ENCODE measurements around the gene FGD2. TPM values are rescaled to one million over a fixed set of nuclear protein-coding genes. Genes with fewer than 3 reads are reported as not detected.

FGD2 gene
- polyA plus RNA-seq, 3 donors = 2.1 to 2.8 (median 2.6) TPM

- DNase-seq = peak; percentile 88
Observed at GRCh38 chr6:37018198-37019064, 13.0 kb downstream of the FGD2 start.

- no peak for DNase-seq
Observed at GRCh38 chr6:37019065-37019450, 13.6 kb downstream of the FGD2 start.

DNA sequence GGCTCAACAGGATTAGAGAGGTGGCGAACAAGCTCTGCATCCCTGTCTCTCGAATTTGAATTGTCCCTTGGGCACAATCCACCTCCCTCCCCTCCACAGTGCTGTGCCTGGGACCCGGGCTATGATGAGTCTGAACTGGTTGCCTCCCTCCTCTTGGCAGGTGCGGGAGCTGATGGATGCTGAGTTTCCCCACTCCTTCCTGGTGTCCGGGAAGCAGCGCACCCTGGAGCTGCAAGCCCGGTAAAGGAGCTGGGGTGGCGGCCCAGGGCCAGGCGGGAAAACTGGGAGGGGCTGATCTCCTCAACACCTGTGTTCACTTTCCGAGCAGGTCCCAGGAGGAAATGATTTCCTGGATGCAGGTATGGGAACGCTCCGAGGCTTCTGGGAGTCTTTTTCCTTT is 14.9 kb downstream of the FGD2 start:
- DNase-seq = no peak

GRCh38 chr6:37020812-37021211 is 15.4 kb downstream of the FGD2 start:
- DNase-seq = no peak

GRCh38 chr6:37021356-37022129 is 16.1 kb downstream of the FGD2 start:
- DNase-seq = no peak

- no peak for DNase-seq
Observed at GRCh38 chr6:37022135-37022863, 16.8 kb downstream of the FGD2 start.

DNA sequence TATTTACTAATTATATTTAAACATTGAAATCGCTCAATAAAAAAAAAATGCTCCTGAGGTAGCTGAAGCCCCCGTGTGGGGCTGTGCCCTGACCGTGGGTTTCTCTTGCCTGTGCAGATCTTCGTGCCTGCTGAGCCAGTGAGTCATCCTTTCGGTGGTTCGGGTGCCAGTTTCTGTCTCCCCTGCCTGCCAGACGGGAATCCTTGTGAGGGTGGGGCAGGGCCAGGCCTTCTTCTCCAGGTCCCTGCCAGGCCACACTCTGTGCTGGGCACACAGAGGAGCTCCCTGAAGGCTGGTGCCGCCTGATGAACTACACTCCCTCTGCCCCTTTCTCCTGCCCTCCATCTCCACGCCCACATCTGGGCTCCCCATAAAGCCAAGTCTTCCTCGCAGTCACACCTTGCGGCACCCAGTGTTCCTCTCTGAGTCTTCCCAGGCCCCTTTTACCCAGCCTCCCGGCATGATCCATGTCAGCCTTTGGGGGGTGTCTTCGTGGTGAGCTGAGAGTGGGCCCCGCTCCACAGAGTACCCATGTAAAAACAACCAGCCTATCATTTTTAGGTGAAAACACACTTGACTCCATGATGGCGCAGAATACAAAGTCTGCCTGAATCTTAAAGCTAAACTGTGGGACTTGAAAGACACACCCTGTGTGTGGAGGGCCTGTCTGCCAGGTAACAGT is 19.3 kb downstream of the FGD2 start:
- DNase-seq = no peak

DNA sequence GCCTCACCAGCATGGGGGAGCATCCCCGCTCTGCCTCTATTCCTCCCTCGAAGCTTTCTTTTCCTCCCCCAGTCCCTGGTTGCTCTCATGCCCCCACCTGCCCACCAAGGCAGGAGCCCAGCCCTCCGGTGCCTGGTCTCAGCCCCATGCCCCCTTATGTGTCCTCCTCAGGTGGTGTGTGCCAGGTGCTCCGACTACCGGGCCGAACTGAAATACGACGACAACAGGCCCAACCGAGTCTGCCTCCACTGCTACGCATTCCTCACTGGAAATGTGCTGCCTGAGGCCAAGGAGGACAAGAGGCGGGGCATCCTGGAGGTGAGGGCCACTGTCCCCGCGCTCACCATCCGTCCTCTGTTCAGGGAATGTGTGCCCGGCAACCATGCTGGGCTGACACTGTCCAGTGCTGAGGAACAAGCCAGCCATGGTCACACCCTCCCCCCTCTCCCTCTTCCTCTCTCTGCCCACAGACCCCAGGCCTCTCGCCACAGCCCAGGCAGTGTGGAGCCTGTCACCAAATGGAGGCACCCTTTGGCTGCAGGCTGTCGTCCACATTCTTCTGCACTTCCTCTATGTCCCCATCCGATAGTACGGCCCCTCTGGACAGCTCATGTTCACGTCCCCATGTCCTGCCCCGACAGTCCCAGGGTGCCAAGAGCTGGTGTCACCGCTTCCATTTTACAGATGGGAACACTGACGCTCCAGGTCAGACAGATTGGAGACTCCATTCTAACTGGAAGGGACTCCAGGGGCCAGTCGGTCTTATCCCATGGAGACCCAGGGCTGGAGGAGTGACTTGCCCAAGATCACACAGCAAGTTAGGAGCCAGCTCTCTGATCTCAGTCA is 20.4 kb downstream of the FGD2 start:
- no peak for DNase-seq

DNA sequence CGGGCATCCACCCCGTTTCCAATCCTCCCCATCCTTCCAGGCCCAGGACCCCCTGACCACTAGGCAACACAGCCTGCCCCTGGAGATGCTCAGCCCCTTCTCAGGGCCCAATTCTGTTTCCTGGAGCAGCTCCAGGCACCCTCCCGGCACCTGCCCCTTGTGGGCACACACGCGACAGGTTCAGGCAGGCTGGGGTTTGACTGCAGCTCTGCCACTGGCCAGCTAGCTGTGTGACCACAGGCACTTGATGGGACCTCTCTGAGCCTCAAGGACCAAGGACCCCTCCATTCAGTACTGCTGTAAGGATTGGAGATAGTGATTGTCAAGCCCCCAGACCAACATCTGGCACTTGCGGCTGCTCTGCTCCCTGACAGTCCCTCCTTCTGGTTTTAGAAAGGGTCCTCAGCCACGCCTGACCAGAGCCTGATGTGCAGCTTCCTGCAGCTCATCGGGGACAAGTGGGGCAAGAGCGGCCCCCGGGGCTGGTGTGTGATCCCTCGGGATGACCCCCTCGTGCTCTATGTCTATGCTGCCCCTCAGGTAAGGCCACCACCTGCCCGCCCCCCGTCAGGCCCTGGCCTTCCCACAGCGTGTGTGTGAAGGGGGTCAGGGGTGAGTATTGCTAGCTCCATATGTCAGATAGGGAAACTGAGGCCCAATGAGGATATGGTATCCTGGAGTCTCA is 21.7 kb downstream of the FGD2 start:
- DNase-seq = no peak

GRCh38 chr6:37027811-37028469 is 22.5 kb downstream of the FGD2 start:
- DNase-seq = no peak

DNA sequence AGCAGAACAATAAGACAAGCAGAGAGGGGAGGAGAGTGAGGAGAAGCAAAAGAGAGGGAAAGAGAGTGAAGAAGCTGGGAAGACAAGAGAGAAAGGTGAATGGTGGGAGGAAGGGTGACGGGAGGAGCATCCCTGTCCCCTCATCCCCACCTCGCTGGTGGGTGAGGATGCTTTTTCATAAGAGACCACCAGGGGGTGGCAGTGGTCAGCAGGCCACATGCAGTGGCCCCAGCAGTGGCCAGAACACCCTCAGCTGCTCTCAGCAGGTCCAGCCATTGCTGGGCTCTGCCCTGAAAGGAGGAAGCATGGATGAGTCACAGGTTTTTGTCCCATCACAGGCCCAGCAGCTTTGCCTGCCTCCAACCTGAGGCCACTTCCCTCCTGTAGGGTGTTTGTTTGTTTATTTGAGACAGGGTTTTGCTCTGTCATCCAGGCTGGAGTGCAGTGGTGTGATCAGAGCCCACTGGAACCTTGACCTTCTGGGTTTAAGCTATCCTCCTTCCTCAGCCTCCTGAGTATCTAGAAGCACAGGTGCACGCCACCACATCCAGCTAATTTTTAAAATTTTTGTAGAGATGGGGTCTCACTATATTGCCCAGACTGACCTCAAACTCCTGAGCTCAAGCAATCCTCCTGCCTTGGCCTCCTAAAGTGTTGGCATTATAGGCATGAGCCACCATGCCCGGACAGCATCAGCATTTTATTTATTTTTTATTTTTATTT is 24.0 kb downstream of the FGD2 start:
- DNase-seq = no peak

GRCh38 chr6:37030599-37030998 is 25.1 kb downstream of the FGD2 start:
- no peak for DNase-seq

DNA sequence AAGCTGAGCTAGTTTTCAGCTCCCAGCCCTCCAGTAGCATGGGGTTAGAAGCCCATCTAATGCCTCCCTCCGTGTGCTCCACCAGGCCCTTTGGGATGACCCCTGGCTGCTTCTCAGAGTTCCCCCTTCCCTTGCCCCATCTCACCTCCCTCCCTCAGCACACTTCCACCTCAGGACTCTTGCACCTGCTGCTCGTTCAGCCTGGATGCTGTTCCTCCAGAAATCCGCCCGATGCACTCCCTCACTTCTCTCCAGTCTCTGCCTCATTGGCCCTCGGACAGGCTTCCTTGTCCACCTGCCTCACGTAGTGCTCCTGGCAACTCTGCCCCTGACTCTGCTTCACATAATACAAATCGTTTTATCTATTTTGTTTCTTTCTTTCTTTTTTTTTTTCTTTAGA is 26.8 kb downstream of the FGD2 start:
- DNase-seq = no peak

DNA sequence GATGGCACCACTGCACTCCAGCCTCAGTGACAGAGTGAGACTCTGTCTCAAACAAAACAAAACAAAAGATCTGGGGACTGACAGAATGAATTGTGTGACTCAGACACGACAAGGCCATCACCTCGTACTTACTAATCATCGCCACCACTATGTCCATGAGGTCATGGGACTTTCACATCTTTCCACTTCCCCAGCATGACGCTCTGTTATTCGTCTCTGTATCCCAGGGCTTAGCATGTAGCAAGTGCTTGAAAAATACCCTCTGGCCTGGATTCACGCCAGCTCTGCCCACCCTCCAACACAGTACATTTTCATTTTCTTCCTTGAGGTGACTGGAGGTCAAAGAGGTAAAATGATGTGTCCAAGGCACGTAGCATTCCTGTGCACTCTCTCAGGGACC is 27.8 kb downstream of the FGD2 start:
- no peak for DNase-seq

- no peak for DNase-seq
Observed at GRCh38 chr6:37033819-37034795, 28.7 kb downstream of the FGD2 start.

- no peak for DNase-seq
Observed at GRCh38 chr6:37036146-37036545, 30.7 kb downstream of the FGD2 start.

DNA sequence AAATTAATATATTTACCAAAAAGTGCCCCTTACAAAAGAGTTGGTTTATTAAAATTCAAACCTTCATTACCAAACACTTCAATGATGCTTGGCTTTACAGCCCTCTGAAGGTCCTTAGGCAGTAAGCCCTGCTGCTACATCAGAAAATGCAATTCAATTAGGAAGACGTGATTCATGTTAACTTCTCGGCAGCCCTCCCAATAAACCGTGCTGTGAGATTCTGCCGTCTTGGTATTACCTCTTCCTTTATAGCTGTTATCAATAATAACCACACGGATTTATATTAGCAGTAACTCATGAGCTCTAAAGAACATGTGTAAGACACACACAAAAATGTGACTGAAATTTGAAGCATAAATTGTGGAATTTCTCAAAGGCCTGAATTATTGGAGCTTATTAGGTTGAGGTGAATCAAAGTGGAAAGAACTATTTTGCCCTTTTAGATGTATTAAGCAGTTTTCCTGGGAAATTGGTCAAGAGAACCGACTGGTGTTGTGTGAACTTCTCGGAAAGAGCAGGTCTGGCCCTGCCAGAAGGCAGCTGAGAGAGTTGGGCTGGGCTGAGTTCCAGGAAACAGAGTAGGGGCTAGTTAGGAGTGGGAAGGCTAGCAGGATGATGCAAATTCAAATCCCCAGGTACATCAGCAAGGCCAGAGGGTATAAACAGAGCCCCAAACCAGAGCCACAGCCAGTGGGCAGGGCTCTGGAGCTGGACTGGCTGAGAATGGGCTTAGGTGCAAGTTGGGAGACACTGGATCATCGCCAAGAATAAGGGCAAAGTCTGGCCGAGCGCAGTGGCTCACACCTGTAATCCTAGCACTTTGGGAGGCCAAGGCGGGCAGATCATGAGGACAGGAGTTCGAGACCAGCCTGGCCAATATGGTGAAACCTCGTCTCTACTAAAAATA is 33.1 kb downstream of the FGD2 start:
- no peak for DNase-seq
